Measurements from ENCODE around the gene NADK. TPM values are rescaled to one million over a fixed set of nuclear protein-coding genes. Genes with fewer than 3 reads are reported as not detected.

The NADK gene
- total and polyA plus RNA-seq, 10 of the 15 experiments (the other 5 are each of a cell fraction or from before 2014, with no cell fraction given) = 1.1 to 93.2 (median 46.9) TPM

GRCh38 chr1:1782399-1783221 is 4.3 kb upstream of the NADK start (continued):
- TF ChIP-seq ATF2 (IDR thresholded peaks at IDR 0.05; ENCODE audit: low read length) (no peak; the same call in 1 of the 2 replicates), POLR2AphosphoS2 (IDR thresholded peaks at IDR 0.05; ENCODE audit: low read depth, low read length) (0 out of 2 replicates have a peak, but pooled peaks have one; percentile 29), NR2C2 (IDR thresholded peaks at IDR 0.05; ENCODE audit: borderline replicate concordance, control insufficient read depth, insufficient read length, low read depth) (no peak), RBBP5 (conservative IDR thresholded peaks at IDR 0.05) (no peak), YBX1 (IDR thresholded peaks at IDR 0.05) (no peak), ZBTB11 (CRISPR knock-in tag; IDR thresholded peaks at IDR 0.05) (no peak), ZNF274 (IDR thresholded peaks at IDR 0.05; ENCODE audit: insufficient read depth, insufficient read length) (no peak), MTA2 (IDR thresholded peaks at IDR 0.05; ENCODE audit: low read depth) (no peak), CEBPB (IDR thresholded peaks at IDR 0.05; ENCODE audit: borderline replicate concordance in 1 of 2, low read depth in 2 of 2, low read length in 2 of 2) (no peak), USF1 (IDR thresholded peaks at IDR 0.05; ENCODE audit: borderline replicate concordance, extremely low read length, insufficient read depth, low read depth, low read length) (no peak), POU2F2 (IDR thresholded peaks at IDR 0.05; ENCODE audit: borderline replicate concordance, low read depth, low read length) (no peak), USF2 (IDR thresholded peaks at IDR 0.05; ENCODE audit: borderline replicate concordance, low read depth, low read length) (no peak), KDM1A (IDR thresholded peaks at IDR 0.05; ENCODE audit: borderline replicate concordance) (no peak)
